22Rv1 (cell line): ENCODE data around the gene COL11A2.

ENCODE experiments used
- H3K27ac ChIP-seq: fragments of 450-650 bp; 2 replicates; pipeline ENCODE4 v1.5.1; 2017
- ZFX ChIP-seq: fragments of 450-650 bp; IDR thresholded peaks from 2 replicates; pipeline ENCODE4 v1.6.1; 2017; ENCODE audit warnings: antibody characterized with exemption, borderline replicate concordance
- TF ChIP-seq, protein P1 (sequence below): fragments of 450-650 bp; IDR thresholded peaks from 2 replicates; pipeline ENCODE4 v1.5.1; 2017; ENCODE audit warnings: mild to moderate bottlenecking

Gene COL11A2

DNA sequence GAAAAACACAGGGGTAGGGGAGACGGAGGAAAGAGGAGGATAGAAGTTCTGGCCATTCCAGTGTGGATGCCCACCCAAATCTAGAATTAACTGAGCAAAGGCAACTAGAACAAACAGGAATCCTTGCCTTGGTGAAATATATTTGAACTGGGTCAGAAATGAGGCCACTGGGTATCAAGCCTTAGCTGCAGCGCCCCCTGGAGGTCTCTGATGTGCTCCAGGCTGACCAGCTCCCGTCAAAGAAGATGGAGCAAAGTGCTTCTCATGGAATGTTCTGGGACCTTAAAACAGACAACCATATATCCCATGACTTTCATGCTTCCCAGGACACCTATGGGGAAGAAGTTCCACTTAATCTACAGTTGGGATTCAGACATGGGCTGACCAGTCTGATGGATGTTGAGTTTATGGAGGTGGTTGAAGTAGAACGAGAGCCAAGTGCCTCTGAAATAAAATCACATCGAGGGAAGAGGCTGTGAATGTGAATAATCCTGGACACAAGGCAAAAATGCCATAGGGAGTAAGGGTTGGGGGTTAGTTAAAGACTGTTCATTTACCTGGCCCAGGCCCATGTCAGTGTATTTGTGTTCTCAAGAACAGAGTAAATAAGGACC lies 66.1 kb downstream of the COL11A2 start:
- no peak overlapping the region for H3K27ac ChIP-seq
- TF ChIP-seq, protein P1, sequence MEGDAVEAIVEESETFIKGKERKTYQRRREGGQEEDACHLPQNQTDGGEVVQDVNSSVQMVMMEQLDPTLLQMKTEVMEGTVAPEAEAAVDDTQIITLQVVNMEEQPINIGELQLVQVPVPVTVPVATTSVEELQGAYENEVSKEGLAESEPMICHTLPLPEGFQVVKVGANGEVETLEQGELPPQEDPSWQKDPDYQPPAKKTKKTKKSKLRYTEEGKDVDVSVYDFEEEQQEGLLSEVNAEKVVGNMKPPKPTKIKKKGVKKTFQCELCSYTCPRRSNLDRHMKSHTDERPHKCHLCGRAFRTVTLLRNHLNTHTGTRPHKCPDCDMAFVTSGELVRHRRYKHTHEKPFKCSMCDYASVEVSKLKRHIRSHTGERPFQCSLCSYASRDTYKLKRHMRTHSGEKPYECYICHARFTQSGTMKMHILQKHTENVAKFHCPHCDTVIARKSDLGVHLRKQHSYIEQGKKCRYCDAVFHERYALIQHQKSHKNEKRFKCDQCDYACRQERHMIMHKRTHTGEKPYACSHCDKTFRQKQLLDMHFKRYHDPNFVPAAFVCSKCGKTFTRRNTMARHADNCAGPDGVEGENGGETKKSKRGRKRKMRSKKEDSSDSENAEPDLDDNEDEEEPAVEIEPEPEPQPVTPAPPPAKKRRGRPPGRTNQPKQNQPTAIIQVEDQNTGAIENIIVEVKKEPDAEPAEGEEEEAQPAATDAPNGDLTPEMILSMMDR = peak; percentile 73
- no peak for TF ChIP-seq ZFX

GRCh38 chr6:33124947-33125346 lies 67.3 kb downstream of the COL11A2 start:
- TF ChIP-seq, protein P1 = no peak
- no peak for TF ChIP-seq ZFX
- H3K27ac ChIP-seq = no peak overlapping the region

- no peak overlapping the region for H3K27ac ChIP-seq
- TF ChIP-seq, protein P1 = no peak
- TF ChIP-seq ZFX = no peak
Measured at GRCh38 chr6:33124525-33124901, 67.8 kb downstream of the COL11A2 start.

DNA sequence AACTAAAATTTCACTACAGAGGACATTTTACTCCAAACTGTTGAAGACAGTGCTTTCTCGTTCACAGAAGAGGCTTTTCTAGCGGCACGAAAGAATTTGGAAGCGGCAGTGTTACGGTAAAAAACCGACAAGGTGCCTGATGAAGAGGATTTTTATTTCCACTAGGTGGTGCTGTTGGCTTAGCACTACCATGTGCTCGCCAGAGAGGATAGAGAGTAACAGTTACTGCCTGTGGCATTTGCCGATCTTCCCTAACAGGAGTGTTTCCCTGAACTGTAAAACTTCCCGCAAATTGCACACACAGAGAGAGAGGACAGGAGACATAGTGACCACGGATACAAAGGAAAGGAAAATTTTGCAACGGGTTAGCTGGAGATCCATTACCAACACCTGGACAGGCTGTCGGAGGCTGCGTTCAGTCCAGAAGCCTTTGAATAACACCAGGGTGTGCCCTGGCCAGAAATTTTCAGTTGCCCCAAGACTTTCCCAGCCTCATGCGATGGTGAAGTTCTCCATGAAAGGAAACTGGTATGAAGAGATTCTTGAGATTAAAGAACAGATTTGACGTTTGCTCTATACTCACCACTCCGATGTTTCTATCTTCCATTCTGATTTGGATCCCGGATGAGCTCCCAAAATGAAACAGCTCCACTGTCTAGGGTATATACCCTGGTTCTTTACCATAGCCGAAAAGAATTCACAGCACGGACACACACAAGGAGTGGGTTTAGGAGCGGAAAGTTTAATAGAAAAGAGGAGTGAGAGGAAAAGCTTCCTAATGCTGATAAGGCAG lies 68.3 kb downstream of the COL11A2 start:
- TF ChIP-seq, protein P1 = peak; percentile 80
- TF ChIP-seq ZFX = no peak
- no peak overlapping the region for H3K27ac ChIP-seq

- no peak overlapping the region for H3K27ac ChIP-seq
- no peak for TF ChIP-seq ZFX
- TF ChIP-seq, protein P1 = no peak
Measured at GRCh38 chr6:33123181-33123580, 69.1 kb downstream of the COL11A2 start.

GRCh38 chr6:33120001-33120400 lies 72.3 kb downstream of the COL11A2 start:
- H3K27ac ChIP-seq = no peak overlapping the region
- TF ChIP-seq, protein P1 = no peak
- TF ChIP-seq ZFX = no peak

- TF ChIP-seq, protein P1 = peak; percentile 86
- no peak for TF ChIP-seq ZFX
- no peak overlapping the region for H3K27ac ChIP-seq
Measured at GRCh38 chr6:33118525-33119123, 73.6 kb downstream of the COL11A2 start.
